Hepatocyte (in vitro differentiated cells): ENCODE measurements around the gene TCAP.

ENCODE experiments used
- CTCF ChIP-seq: fragments of 200-600 bp; sonication (generic); IDR thresholded peaks from 2 replicates; pipeline ENCODE4 v1.5.1; 2016; ENCODE audit warnings: antibody characterized with exemption, mild to moderate bottlenecking; ENCODE audit not compliant: poor library complexity
- EZH2 ChIP-seq: fragments of 200-600 bp; sonication (generic); IDR thresholded peaks from 2 replicates; pipeline ENCODE4 v1.6.1; 2016; ENCODE audit warnings: antibody characterized with exemption, mild to moderate bottlenecking, borderline replicate concordance

- no peak for TF ChIP-seq CTCF
- TF ChIP-seq EZH2: no peak
These were observed 38.8 kb downstream of the TCAP start for GRCh38 chr17:39703913-39704312.
